KBM-7 (cell line): ENCODE measurements around the gene MEP1A.
"Not testable (repeated sequence)": the region's sequence is repeated elsewhere in the genome, so short reads cannot be mapped to it uniquely, and the experiment has no call there.

Experiments
- DNase-seq: peaks from one replicate; pipeline ENCODE4 v3.0.0-alpha.2; 2015
- in situ Hi-C: fragments of 300-500 bp; cut with MboI; formaldehyde crosslinking; loops from 2 replicates; pipeline ENCODE4 v1.14.3; 2020; ENCODE audit warnings: low sequenced_read_pairs, low pct_unique_long_range_greater_than_20kb, mixed read lengths

MEP1A gene

GRCh38 chr6:46773201-46773855, 19.9 kb upstream of the MEP1A start:
- in situ Hi-C loops, result no loop called here
- DNase-seq, result peak; percentile 9

DNA sequence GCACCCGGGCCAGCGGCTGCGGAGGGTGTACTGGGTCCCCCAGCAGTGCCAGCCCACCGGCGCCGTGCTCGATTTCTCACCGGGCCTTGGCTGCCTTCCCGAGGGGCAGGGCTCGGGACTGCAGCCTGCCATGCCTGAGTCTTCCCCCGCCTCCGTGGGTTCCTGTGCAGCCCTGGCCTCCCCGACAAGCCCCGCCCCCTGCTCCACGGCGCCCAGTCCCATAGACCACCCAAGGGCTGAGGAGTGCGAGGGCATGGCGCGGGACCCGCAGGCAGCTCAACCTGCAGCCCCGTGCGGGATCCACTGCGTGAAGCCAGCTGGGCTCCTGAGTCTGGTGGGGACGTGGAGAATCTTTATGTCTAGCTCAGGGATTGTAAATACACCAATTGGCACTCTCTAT, 18.5 kb upstream of the MEP1A start:
- DNase-seq, in situ Hi-C loops: not testable (repeated sequence)

GRCh38 chr6:46776070-46776712, 17.0 kb upstream of the MEP1A start:
- no peak for DNase-seq
- in situ Hi-C loops, result no loop called here

DNA sequence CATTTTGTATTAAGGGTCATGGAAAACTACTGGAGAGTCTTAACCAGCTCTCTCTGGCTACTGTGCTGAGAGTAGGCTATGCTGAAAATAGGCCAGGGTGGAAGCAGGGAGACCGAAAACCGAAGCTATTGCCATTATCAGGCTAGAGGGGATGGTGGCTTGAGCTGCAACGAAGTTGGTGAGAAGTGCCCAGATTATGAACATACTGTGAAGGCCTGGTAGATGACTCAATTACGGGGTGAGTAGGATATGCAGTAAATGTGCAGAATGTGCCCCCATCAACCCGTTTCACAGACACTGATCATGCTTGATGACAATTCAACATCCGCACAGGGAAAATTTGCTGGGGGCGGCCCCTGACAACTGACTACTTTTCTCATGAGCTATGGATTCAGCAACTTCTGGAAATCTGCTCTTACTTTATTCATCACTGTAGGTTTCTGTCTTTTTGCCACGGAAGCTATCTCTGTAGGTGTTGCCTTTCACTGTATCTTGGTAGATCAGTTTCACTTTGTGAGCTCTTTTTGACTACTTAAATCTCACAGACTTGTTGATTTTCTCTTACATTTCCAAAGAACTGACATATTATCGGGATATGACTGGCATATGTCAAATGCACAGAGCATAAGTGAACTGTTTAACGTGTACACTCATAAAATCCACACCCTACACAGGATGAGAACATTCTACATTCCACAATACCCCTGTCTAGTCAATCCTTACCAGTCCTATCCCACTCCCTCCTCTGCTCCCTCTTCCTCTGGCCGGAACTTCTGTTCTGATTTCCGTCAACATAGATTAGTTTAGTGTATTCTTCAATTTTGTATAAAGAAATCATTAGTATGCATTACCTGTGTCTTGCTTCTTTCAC, 15.5 kb upstream of the MEP1A start:
- in situ Hi-C loops, result no loop called here
- DNase-seq, result no peak

DNA sequence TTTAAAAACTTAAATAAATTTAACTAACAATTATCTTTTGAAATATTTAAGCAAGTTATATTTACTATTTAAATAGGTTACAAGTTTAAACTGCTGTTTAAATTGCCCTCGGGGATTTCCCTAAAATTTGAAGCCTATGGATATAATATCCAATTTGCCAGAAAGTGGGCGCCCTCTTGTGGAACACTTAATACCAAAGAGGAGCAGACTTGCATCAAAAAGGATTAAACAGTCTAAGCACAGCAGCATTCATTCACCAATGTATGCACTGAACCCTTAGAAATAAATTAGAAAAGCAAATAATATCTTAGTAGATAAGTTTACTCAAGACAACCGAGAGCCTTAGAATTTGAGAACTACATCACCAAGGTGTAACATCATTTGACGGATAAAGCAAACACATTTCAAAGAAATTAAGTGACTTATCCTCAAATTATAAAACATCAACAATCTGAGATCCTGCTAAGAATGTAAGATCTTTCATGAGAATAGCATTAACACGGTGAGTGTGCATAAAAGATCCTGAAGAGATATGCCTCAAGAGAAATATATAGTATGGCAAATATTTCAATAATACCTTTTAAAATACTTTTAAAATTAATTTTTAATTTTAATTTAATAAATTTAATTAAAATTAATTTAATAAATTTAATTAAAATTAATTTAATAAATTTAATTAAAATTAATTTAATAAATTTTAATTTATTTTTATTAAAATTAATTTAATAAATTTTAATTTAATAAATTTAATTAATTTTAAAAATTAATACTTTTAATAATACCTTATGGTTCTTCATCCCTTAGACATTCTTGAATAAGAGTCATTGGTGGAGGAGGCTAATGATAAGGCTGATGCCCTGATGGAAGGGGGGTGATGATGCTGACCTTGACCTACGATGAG, 11.5 kb upstream of the MEP1A start:
- in situ Hi-C loops, result no loop called here
- DNase-seq, result peak; percentile 76

DNA sequence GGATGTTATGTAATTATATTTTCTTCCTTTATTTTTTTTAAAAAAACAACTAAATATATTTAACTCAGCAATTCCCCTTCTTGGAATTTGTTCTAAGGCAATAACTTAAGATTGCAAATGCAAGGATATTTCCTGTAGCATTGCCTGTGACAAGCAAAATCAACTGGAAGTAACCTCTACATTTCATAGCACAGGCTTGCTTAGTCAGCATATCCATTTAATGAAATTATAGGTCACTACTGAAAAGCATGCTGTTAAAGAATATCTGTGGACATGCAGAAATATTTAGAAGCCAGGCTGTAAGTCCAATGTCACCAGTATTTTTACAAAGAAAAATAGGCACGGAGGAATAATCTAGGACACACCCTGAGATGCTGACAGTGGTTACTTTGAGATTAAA, 8.7 kb upstream of the MEP1A start:
- in situ Hi-C loops, result no loop called here
- DNase-seq, result no peak

DNA sequence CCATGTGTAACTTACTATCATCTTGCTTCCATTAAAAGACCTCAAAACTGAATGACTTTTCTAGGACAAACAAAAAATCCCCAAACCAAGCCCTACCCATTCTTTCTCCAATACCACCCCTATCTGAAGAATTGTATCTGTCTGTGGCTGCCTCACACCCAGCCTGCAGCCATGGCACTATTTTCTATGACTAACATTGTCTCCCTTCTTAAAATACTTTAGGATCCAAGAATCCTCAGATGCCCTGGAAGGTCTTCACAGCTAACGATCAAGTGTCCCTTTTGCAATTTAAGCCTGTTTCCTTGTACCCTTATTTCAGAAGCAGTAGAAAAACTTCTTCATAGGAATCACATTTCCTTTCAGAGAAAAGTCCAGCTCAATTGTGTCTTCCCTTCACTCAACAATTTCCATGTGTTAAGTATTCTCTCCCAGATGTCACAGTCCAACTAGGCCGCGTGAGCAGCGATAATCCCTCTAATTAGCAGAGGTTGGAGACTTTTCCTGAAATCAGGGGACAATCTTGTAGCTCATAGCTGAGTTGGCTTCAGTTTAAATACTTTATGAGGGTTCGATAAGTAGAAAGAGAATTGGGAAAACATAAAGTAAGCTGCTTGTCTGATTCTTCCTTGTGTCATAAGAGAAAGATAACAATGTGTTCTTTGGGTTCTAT, 5.2 kb upstream of the MEP1A start:
- DNase-seq, result no peak
- in situ Hi-C loops, result no loop called here

DNA sequence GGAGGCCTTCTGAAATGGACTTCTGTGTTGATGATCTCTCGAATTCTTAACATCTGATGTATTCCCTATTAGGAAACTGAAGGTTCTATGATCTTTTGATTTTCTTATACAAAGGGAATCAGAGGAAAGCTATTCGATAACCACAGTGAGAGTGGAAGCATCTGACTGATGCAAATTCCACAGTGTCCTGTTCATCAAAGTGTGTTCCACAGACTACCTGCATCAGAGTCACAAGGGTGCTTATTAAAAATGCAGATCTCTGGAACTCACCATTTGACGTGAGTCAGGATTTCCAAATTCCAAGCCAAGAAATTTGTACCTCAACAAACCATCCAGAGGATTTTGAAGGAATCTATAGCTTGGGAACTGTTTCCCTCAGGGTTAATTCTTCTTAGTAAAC, 4.4 kb upstream of the MEP1A start:
- no peak for DNase-seq
- in situ Hi-C loops, result no loop called here

- no peak for DNase-seq
- in situ Hi-C loops, result no loop called here
These were observed 3.5 kb upstream of the MEP1A start for GRCh38 chr6:46789434-46790354.

- in situ Hi-C loops, result no loop called here
- no peak for DNase-seq
These were observed 2.8 kb upstream of the MEP1A start for GRCh38 chr6:46790355-46790874.

DNA sequence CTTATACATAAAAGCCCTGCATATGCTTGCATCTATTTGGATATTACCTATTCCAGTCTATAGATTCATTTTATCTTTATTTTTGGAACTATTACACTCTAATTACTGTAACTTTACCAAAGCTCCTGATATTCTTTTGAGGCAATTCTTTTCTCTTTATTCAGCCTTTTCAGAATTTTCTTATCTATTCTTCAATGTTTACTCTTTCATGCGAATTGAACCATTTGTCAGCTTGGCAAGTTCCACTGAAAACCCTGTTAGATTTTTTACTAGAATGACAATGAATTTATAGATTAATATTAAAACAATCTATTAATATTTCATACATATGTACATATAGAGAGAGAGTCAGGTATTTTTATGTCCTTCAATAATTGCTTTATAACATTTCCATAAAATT, 554 bp upstream of the MEP1A start:
- in situ Hi-C loops, result no loop called here
- no peak for DNase-seq

DNA sequence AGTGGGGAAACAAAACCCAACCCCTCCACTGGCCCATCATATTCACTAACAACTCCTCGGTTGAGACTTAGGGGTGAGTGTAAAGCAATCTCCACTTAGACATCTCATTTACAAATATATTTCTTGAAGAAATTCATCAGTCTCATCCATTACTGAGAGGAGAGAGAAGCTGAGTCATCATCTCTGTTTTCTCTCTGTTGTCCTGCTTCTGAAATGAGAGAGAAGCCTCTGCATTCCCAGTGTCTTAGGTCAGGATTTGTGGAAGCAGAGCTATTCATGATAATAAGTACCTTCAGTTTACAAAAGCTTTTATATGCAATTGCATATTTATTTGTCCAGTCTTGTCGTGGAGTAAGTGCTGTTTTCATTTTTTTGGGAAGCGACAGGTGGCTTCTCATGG, 879 bp downstream of the MEP1A start:
- DNase-seq, result no peak
- in situ Hi-C loops, result no loop called here

GRCh38 chr6:46795816-46796215, 2.6 kb downstream of the MEP1A start:
- in situ Hi-C loops, result no loop called here

GRCh38 chr6:46796848-46797580, 3.8 kb downstream of the MEP1A start:
- in situ Hi-C loops, result no loop called here
- DNase-seq, result no peak

More at GRCh38 chr6:46795816-46796215, 2.6 kb downstream of the MEP1A start:
- no peak for DNase-seq

- in situ Hi-C loops, result no loop called here
- DNase-seq, result no peak
These were observed 6.5 kb downstream of the MEP1A start for GRCh38 chr6:46799657-46800056.

GRCh38 chr6:46808806-46809205, 15.6 kb downstream of the MEP1A start:
- in situ Hi-C loops, result no loop called here
- DNase-seq, result no peak

DNA sequence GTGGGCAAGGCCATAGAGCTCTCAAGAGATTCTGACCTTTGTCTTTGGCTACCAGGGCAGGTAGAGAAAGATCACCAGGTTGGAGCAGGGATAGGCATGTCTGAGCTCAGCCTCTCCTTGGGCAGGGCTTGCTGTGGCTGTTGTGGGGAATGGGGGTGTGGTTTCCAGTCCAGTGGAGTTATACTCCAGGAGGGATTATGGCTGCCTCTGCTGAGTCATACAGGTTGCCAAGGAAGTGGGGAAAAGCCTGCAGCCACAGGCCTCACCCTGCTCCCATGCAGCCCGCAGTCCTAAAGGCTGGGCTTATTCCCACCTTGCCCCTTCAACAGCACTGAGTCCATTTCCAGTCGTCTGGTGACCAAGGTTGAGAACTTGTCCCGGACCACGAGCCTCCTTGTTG, 21.9 kb downstream of the MEP1A start:
- in situ Hi-C loops, result no loop called here
- DNase-seq, result no peak
